Fibroblast of lung (primary cell): ENCODE measurements around the gene SPACA7.

Source experiments
- CTCF ChIP-seq, 2 donors: IDR thresholded peaks in 1 of 2; conservative IDR thresholded peaks in 1 of 2; 1 replicate in 1 of 2; 2 replicates in 1 of 2; pipeline ENCODE4 v1.5.1; 2011 to 2012; ENCODE audit warnings: low read length in 2 of 2, control low read depth in 1 of 2, inconsistent platforms in 1 of 2, low read depth in 1 of 2, mild to moderate bottlenecking in 1 of 2
- EZH2 ChIP-seq: IDR thresholded peaks from 2 replicates; pipeline ENCODE4 v1.5.1; 2012; ENCODE audit warnings: low read length, control low read depth, mild to moderate bottlenecking; ENCODE audit errors: missing control alignments

- TF ChIP-seq CTCF (conservative IDR thresholded peaks at IDR 0.05 in 1 of 2, IDR thresholded peaks at IDR 0.05 in 1 of 2; ENCODE audit: low read depth in 1 of 2, low read length in 2 of 2) = no peak
- TF ChIP-seq EZH2 = no peak
Measured at GRCh38 chr13:112447306-112447705, 71.2 kb downstream of the SPACA7 start.
